GM12801 (cell line): ENCODE measurements around the gene CYB5RL.

ENCODE experiments used
- TF ChIP-seq, protein P1 (sequence below): IDR thresholded peaks from one replicate; pipeline ENCODE4 v1.5.1; 2011; ENCODE audit warnings: control low read depth; ENCODE audit not compliant: insufficient read length; ENCODE audit errors: extremely low read depth

The CYB5RL gene

DNA sequence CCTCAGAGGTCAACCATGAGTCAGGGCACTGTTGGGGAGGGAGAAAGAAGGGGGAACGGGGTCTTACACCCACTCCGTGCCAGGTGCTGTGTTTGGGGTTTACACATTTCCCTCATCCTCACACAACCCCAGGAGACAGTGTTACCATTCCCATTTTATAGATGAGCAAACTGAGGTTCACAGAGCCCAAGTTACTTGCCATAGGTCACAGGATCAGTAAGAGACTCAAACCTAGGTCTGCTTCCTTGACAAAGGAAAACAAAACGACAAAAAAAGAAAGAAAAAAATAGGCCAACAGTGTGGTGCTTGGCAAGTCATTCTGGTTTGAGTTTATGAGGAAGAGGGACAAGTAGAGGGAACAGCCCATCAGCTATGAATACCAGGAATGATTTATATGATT, 30.8 kb downstream of the CYB5RL start:
- TF ChIP-seq, protein P1, sequence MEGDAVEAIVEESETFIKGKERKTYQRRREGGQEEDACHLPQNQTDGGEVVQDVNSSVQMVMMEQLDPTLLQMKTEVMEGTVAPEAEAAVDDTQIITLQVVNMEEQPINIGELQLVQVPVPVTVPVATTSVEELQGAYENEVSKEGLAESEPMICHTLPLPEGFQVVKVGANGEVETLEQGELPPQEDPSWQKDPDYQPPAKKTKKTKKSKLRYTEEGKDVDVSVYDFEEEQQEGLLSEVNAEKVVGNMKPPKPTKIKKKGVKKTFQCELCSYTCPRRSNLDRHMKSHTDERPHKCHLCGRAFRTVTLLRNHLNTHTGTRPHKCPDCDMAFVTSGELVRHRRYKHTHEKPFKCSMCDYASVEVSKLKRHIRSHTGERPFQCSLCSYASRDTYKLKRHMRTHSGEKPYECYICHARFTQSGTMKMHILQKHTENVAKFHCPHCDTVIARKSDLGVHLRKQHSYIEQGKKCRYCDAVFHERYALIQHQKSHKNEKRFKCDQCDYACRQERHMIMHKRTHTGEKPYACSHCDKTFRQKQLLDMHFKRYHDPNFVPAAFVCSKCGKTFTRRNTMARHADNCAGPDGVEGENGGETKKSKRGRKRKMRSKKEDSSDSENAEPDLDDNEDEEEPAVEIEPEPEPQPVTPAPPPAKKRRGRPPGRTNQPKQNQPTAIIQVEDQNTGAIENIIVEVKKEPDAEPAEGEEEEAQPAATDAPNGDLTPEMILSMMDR, result no peak

DNA sequence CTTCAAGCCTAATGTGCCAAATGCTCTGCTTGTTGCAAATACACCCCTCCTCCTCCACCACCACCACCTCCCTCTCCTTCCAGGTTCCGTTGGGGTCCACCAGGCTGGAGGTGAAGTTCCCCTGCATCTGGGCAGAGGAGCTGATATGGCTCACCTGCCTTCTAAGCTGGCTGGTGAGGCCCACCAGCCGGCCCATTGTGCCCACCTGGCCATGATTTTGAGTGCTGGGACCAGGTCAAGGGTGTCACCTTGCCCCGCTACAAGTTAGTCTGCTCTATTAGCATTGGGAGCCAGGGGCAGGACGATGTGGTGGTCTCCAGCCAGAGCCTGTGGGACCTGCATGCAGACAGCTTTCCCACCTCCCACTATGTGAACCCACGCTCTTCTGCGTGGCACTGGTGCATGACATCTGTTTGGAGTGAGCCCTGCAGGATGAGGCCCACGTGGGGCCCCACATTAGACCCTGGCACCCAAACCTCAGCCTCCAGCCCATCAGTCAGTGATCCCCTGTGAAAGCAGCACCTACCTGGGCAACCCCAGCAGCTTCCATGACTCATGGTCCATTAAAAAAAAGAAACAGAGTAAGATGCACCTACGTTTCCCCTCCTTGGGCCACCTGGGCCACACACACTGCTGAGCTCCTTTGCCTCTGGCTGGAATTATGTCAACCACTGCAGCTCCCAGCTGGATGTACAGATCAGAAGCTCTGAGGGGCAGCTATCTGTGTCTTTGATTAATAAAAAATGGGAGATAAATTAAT, 31.4 kb downstream of the CYB5RL start:
- TF ChIP-seq, protein P1, result no peak

DNA sequence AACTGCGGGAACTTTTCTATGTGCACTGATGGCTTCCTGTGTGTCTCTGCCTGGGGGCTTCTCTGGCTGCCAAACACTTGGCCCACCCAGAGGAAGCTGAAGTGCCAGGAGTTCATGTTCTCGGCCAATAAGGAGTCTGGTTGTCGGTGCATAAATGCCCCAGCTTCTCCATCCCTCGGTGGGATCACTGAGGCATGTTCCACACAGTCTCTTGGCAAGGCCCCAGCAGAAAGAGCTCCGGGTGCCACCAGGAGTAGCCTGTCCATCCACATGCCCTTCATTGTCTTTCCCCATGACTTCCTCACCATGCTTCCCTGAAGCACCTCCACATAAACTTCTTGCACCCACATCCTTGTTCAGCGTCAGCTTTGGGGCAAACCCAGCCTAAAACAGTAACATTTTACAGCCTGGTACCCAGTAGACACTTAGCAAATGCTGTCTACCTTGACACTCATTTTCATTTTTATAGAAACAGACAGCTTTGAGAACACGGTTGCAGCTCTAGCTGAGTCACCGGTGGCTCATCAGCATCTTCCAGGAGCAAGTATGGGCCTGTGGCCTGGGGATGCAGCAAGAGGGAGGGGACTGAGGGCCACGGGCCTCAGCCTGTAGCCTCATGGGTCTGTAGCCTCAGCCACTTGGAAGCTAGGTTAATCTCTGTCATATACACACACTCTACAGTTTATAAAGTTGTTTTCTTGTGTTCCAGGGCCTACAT, 32.2 kb downstream of the CYB5RL start:
- TF ChIP-seq, protein P1, result no peak

DNA sequence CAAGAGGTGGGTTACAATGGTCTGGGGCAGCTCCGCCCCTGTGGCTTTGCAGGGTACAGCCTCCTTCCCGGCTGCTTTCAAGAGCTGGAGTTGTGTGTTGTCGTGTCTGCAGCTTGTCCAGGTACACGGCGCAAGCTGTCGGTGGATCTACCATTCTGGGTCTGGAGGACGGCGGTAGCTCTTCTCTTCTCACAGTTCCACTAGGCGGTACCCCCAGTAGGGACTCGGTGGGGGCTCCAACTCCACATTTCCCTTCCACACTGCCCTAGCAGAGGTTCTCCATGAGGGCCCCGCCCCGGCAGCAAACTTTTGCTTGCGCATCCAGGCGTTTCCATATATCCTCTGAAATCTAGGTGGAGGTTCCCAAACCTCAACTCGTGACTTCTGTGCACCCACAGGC, 34.7 kb downstream of the CYB5RL start:
- TF ChIP-seq, protein P1, result no peak

DNA sequence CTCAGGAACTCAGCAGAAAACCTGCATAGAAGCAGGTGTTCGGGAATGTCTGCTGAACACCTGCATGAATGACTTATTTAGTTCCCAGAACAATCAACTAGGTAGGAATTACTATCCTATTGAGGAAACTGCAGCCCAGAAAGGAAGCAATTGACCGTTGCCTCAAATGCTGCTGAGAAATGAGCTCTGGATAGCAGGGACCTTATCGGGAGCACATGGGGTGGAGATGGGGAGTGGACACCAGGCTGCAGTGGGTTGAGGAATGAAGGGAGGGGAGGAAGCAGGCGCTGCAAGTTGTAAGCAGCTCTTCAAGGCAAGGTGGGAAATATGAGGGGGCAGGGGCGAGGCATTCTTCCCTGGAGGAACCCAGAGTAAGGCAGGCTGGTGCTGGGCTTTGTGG, 36.3 kb downstream of the CYB5RL start:
- TF ChIP-seq, protein P1, result no peak

DNA sequence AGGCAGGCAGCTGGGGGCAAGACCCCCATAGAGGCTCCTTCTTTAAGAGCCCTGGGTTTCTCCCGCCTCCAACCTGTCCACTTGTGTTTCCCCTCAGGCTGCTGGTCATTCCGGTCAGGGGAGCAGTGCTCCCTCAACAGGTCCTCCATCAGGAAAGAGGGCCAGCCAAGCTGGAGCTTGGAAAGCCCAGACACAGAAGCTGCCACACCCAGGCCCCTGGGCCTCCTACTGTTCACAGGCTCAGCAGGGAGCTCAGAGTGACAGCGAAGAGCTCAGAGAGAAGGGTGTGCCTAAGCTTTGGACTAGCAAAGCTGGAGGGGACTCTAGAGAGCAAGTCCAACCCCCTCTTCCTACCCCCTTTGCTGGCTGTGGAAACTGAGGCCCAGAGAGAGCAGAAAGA, 36.8 kb downstream of the CYB5RL start:
- TF ChIP-seq, protein P1, result no peak

DNA sequence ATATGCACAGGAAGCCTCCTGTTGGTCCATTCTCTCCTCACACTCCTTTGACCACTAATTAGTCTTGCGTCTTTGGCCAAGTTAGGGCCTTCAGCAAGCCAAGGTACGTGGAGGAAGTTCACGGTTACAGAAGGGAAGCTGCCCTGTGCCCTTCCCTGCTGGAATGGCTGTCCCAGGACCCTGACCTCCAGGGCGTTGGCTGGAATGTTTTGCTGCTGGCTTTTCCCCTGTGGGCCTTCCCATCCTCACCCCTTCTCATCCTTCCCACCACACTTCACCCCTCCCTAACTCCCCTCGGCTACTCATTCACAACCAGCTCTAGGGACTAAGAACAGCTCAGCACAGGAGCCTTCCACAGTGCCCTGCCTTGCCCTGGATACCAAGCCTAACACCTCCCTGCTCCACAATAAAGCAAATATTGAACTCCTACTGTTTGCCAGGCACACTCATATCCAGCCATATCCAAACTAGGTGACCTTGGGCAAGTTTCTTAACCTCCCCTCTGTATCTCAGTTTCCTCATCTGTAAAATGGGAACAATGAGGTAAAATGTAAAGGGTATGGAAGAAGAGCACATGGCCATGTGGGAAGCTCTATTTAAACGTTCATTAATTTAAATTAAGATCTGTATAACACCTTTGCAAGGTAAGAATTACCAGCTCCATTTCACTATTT, 38.2 kb downstream of the CYB5RL start:
- TF ChIP-seq, protein P1, result no peak
